Measurements from ENCODE around the gene RALY.

The RALY gene

DNA sequence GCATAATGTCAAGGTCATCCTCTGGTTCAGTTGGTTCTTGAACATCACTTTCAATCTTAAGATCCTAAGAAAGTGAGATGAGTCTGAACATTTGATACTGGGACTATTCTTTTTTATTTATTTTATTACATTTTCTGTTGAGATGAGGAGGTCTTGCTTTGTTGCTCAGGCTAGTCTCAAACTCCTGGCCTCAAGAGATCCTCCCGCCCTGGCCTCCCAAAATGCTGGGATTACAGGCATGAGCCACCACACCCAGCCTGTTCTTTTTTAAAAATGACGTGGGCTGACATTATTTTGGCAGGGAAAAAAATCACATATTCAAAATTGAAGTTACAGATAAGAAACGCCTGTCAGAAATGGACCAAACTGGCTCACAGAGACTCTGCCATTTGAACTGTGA is 104.9 kb downstream of the RALY start:
- no peak overlapping the region for H3K4me3 ChIP-seq
- H3K27ac ChIP-seq: no peak overlapping the region
- TF ChIP-seq CTCF (IDR thresholded peaks at IDR 0.05): no peak
- no peak for DNase-seq (ENCODE audit: low spot score)

- no peak for DNase-seq (ENCODE audit: low spot score)
- no peak overlapping the region for H3K4me3 ChIP-seq
- no peak overlapping the region for H3K27ac ChIP-seq
- TF ChIP-seq CTCF (IDR thresholded peaks at IDR 0.05): no peak
Measured at GRCh38 chr20:34099675-34100074, 106.0 kb downstream of the RALY start.

- TF ChIP-seq CTCF (IDR thresholded peaks at IDR 0.05): no peak
- Histone ChIP-seq H3K27ac (no peak overlapping the region), H3K4me3 (no peak overlapping the region)
- no peak for DNase-seq (ENCODE audit: low spot score)
Measured at GRCh38 chr20:34100576-34100975, 106.9 kb downstream of the RALY start.

DNA sequence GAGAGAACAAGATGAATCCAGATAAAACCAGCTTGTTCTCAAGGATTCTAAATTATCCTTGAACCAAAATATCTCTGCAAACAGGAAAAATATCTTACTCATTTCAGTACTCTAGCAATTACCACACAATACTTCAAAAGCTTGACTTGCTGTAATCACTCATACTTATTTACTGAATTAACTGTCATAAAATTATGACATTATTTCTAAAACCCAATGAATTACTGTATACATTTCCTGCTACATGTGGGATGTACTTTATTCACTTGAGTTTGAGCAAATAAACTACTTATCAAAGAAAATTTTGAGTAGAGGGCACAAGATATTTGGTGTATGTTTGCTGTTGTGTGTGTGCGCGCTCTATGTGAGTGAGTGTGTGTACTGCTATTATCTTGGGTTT is 108.6 kb downstream of the RALY start:
- no peak for DNase-seq (ENCODE audit: low spot score)
- Histone ChIP-seq H3K4me3 (no peak overlapping the region), H3K27ac (no peak overlapping the region)
- TF ChIP-seq CTCF (IDR thresholded peaks at IDR 0.05): no peak

DNA sequence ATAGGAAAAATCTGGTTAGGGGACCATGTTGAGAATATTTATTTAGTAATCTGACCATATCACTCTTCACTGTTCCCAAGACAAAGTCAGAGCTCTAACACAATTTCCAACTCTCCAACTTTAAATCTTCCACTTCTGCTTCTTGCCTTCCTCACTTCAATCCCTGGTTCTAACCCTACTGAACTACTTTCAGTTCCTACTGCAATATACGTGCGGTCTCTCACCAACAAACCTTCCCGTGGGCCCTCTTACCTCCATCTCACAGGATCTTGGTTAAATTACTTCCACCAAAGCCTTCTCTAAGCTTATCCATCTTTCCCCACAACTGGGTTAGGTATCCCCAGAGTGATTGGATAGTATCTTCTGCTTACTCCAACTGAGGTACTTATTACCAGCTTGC is 110.3 kb downstream of the RALY start:
- H3K4me3 ChIP-seq: no peak overlapping the region
- no peak for DNase-seq (ENCODE audit: low spot score)
- H3K27ac ChIP-seq: no peak overlapping the region
- TF ChIP-seq CTCF (IDR thresholded peaks at IDR 0.05): no peak

DNA sequence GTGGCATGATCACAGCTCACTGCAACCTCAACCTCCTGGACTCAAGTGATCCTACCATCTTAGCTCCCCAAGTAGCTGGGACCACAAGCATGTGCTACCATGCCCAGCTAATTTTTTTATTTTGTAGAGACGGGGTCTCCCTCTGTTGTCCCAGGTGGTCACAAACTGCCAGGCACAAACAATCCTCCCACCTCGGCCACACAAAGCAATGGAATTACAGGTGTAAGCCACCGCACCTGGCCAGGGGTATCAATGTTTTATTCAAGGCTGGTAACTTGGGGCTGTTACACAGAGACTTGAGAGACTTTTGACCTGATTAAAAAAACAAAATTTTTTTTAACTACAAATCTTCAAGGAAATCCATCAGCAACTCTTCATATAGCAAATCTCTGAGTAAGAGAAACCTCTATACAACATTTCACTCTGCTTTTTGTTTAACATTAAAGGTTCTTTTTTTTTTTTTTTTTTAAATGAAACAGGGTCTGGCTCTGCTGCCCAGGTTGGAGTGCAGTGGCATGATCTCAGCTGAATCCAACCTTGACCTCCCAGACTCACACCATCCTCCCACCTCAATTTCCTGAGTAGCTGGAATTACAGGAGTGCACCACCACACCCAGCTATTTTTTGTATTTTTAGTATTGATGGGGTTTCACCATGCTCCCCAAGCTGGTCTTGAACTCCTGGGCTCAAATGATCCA is 112.4 kb downstream of the RALY start:
- no peak for TF ChIP-seq CTCF (IDR thresholded peaks at IDR 0.05)
- no peak overlapping the region for H3K27ac ChIP-seq
- DNase-seq (ENCODE audit: low spot score): no peak
- H3K4me3 ChIP-seq: no peak overlapping the region

- Histone ChIP-seq H3K4me3 (no peak overlapping the region), H3K27ac (no peak overlapping the region)
- no peak for DNase-seq (ENCODE audit: low spot score)
- TF ChIP-seq CTCF (IDR thresholded peaks at IDR 0.05): no peak
Measured at GRCh38 chr20:34108616-34109174, 115.0 kb downstream of the RALY start.

Data from coronary artery (tissue), 2 donors.